ENCODE results near the gene MMRN2. TPM values are rescaled to one million over a fixed set of nuclear protein-coding genes. Genes with fewer than 3 reads are reported as not detected.

MMRN2 gene
- total and polyA plus RNA-seq, 2 of the 8 experiments (the other 6 are each of a cell fraction or from before 2014, with no cell fraction given) = 1.2 TPM

DNA sequence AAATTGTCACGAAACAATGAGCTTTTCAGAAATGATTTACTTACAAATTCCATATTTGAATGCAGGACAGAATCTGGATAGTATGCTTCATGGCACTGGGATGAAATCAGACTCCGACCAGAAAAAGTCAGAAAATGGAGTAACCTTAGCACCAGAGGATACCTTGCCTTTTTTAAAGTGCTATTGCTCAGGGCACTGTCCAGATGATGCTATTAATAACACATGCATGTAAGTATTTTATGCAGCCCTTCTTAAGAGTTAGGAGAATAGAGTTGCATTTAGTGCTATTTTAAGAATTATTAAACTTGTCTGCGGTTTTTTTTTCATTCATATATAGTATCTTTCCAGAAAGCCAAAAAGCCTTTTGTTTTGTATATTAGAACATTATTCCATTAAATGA, 67.4 kb downstream of the MMRN2 start:
- H3K79me1 ChIP-seq (ENCODE audit: low read depth, low read length) = no peaks in the 10 kb centered on the region; the same call in 1 of the 2 replicates
- H2BK120ac ChIP-seq (replicated peaks; ENCODE audit: low read depth, low read length) = no peak overlapping the region
- no peak overlapping the region for H3K4ac ChIP-seq (replicated peaks; ENCODE audit: insufficient read length, low read depth, low read length)
- H3K4me2 ChIP-seq (ENCODE audit: insufficient read depth in 1 of 2, low read depth in 2 of 2, low read length in 2 of 2) = no peak overlapping the region
- WGBS, 2 experiments (ENCODE audit: extremely low coverage in 1 of 2, insufficient coverage in 1 of 2, insufficient read length in 1 of 2, insufficient replicate concordance in 2 of 2, low coverage in 1 of 2, low lambda C conversion rate in 2 of 2, missing lambda C conversion rate in 1 of 2) = 99% methylated on average over 3 of the region's 3 CpGs; no CpG with 5 or more reads in 1 of the 2 experiments
- peaks cover 0 to 38% (median 14%) of the 10 kb centered on the region in 4 experiments; a peak in 5 of 8 replicates for H3K36me3 ChIP-seq (ENCODE audit: control insufficient read depth in 2 of 4, insufficient read depth in 4 of 4, low read length in 3 of 4)
- no peak overlapping the region for H2AK5ac ChIP-seq (ENCODE audit: low read depth, low read length)
- no peak overlapping the region for H4K8ac ChIP-seq (ENCODE audit: extremely low read depth, insufficient read depth, low read length)
- no peaks in the 10 kb centered on the region; a peak in 1 of 7 replicates for H3K4me1 ChIP-seq (replicated peaks in 1 of 4; ENCODE audit: control insufficient read depth in 3 of 4, insufficient read depth in 4 of 4, low read length in 3 of 4)
- CTCF ChIA-PET (ENCODE audit: partially characterized antibody) = interaction anchor here (0.9 to 1.6 kb wide), 5 partner anchors 9 to 197 kb away, joined by 3 to 6 read pairs (median 3); no protein-coding TSS in a partner anchor
- H4K20me1 ChIP-seq (replicated peaks in 1 of 2; ENCODE audit: control insufficient read depth in 1 of 2, insufficient read depth in 2 of 2, low read length in 2 of 2) = peaks cover 1% of the 10 kb centered on the region in 2 experiments
- H3K27ac ChIP-seq (ENCODE audit: low read depth, low read length) = no peak overlapping the region
- peaks cover 0 to 35% of the 10 kb centered on the region in 2 experiments; a peak in 3 of 4 replicates for H3K79me2 ChIP-seq (ENCODE audit: control insufficient read depth in 1 of 2, insufficient read depth in 2 of 2, low read length in 2 of 2)
- DNase-seq (ENCODE audit: low read depth in 1 of 2, low spot score in 2 of 2) (no peak), FAIRE-seq (no peak)
- H3K18ac ChIP-seq (ENCODE audit: extremely low read depth, low read length) = no peak overlapping the region
- no peak overlapping the region for H4K91ac ChIP-seq (replicated peaks; ENCODE audit: insufficient read length, low read length)
- no peak overlapping the region for H2BK12ac ChIP-seq (ENCODE audit: low read depth, low read length)
- no peak overlapping the region for H3K4me3 ChIP-seq (ENCODE audit: extremely low read depth in 1 of 4, insufficient read depth in 2 of 4, low read depth in 3 of 4, low read length in 4 of 4)
- H2BK20ac ChIP-seq (ENCODE audit: low read length) = no peak overlapping the region
- no peak overlapping the region for H2BK5ac ChIP-seq (ENCODE audit: low read depth, low read length)
- H3K27me3 ChIP-seq (replicated peaks in 1 of 4; ENCODE audit: control insufficient read depth in 3 of 4, extremely low read depth in 1 of 4, insufficient read depth in 3 of 4, low read length in 3 of 4) = no peaks in the 10 kb centered on the region
- H3K23me2 ChIP-seq (ENCODE audit: low read depth, low read length) = no peaks in the 10 kb centered on the region
- H2BK15ac ChIP-seq (ENCODE audit: low read length) = no peak overlapping the region
- no peak overlapping the region for H3K9ac ChIP-seq (replicated peaks in 1 of 4; ENCODE audit: extremely low read depth in 1 of 4, low read depth in 3 of 4, low read length in 3 of 4)
- H3K23ac ChIP-seq (ENCODE audit: insufficient read length) = no peak overlapping the region
- H2AFZ ChIP-seq (ENCODE audit: low read length) = no peak overlapping the region
- H4K5ac ChIP-seq (ENCODE audit: insufficient read length, low read depth, low read length) = no peak overlapping the region
- TF ChIP-seq CBX5 (IDR thresholded peaks at IDR 0.05; ENCODE audit: low read depth, low read length) (no peak), CREB1 (IDR thresholded peaks at IDR 0.05) (no peak), RBBP5 (IDR thresholded peaks at IDR 0.05; ENCODE audit: borderline replicate concordance, low read depth, low read length) (no peak), MAFK (IDR thresholded peaks at IDR 0.05; ENCODE audit: low read depth, low read length) (no peak), RNF2 (IDR thresholded peaks at IDR 0.05; ENCODE audit: borderline replicate concordance, low read depth, low read length, missing control alignments, poor library complexity, severe bottlenecking) (no peak), KDM1A (IDR thresholded peaks at IDR 0.05; ENCODE audit: borderline replicate concordance, low read length) (no peak), SP2 (IDR thresholded peaks at IDR 0.05; ENCODE audit: low read length) (no peak), SRF (IDR thresholded peaks at IDR 0.05; ENCODE audit: low read depth, low read length) (no peak), CHD2 (IDR thresholded peaks at IDR 0.05; ENCODE audit: low read length) (no peak), NANOG (IDR thresholded peaks at IDR 0.05; ENCODE audit: insufficient read depth, low read depth, low read length, poor library complexity, severe bottlenecking) (no peak), BACH1 (IDR thresholded peaks at IDR 0.05; ENCODE audit: low read length) (no peak)
- TF ChIP-seq, protein P1, sequence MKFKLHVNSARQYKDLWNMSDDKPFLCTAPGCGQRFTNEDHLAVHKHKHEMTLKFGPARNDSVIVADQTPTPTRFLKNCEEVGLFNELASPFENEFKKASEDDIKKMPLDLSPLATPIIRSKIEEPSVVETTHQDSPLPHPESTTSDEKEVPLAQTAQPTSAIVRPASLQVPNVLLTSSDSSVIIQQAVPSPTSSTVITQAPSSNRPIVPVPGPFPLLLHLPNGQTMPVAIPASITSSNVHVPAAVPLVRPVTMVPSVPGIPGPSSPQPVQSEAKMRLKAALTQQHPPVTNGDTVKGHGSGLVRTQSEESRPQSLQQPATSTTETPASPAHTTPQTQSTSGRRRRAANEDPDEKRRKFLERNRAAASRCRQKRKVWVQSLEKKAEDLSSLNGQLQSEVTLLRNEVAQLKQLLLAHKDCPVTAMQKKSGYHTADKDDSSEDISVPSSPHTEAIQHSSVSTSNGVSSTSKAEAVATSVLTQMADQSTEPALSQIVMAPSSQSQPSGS (IDR thresholded peaks at IDR 0.05; ENCODE audit: low read length) = no peak
- no peak overlapping the region for H3K56ac ChIP-seq (replicated peaks; ENCODE audit: insufficient read length, low read depth, low read length)
- H3K14ac ChIP-seq (ENCODE audit: insufficient read length) = no peak overlapping the region
- no peaks in the 10 kb centered on the region for H3K9me3 ChIP-seq (ENCODE audit: insufficient read depth in 2 of 2, low read depth in 1 of 2, low read length in 1 of 2)
- POLR2A ChIA-PET (ENCODE audit: partially characterized antibody) = interaction anchor here (2.0 kb wide), 1 partner anchor 9 kb away, joined by 4 read pairs; no protein-coding TSS in a partner anchor
